HG03558 (cell line): ENCODE results near the gene KRTAP10-2.

Experiments used
- ATAC-seq: cut with Tn5 transposase; IDR thresholded peaks from one replicate; pipeline ENCODE4 v1.9.1; 2021; ENCODE audit warnings: moderate number of reproducible peaks; ENCODE audit not compliant: unreplicated experiment; ENCODE audit errors: extremely low read depth

Gene KRTAP10-2

GRCh38 chr21:44516342-44516741 lies 35.0 kb downstream of the KRTAP10-2 start:
- no peak for ATAC-seq

GRCh38 chr21:44515359-44516165 lies 35.7 kb downstream of the KRTAP10-2 start:
- no peak for ATAC-seq

GRCh38 chr21:44514746-44515358 lies 36.5 kb downstream of the KRTAP10-2 start:
- no peak for ATAC-seq

- ATAC-seq = no peak
These were observed 37.1 kb downstream of the KRTAP10-2 start for GRCh38 chr21:44514218-44514520.

GRCh38 chr21:44513389-44514217 lies 37.7 kb downstream of the KRTAP10-2 start:
- ATAC-seq = no peak

- no peak for ATAC-seq
These were observed 38.6 kb downstream of the KRTAP10-2 start for GRCh38 chr21:44512496-44513388.

- ATAC-seq = no peak
These were observed 39.4 kb downstream of the KRTAP10-2 start for GRCh38 chr21:44511938-44512275.

- no peak for ATAC-seq
These were observed 39.9 kb downstream of the KRTAP10-2 start for GRCh38 chr21:44511219-44511937.

- no peak for ATAC-seq
These were observed 40.6 kb downstream of the KRTAP10-2 start for GRCh38 chr21:44510508-44511218.

GRCh38 chr21:44510109-44510507 lies 41.2 kb downstream of the KRTAP10-2 start:
- ATAC-seq = no peak

GRCh38 chr21:44509539-44509938 lies 41.8 kb downstream of the KRTAP10-2 start:
- ATAC-seq = no peak

GRCh38 chr21:44508711-44509445 lies 42.4 kb downstream of the KRTAP10-2 start:
- ATAC-seq = no peak

GRCh38 chr21:44508426-44508710 lies 42.9 kb downstream of the KRTAP10-2 start:
- ATAC-seq = no peak

GRCh38 chr21:44507673-44508425 lies 43.5 kb downstream of the KRTAP10-2 start:
- ATAC-seq = no peak

GRCh38 chr21:44506279-44507255 lies 44.7 kb downstream of the KRTAP10-2 start:
- ATAC-seq = no peak

- no peak for ATAC-seq
These were observed 45.5 kb downstream of the KRTAP10-2 start for GRCh38 chr21:44505673-44506278.
